Measurements from ENCODE around the gene KLHL1.

Gene KLHL1

GRCh38 chr13:69857183-69857821 lies 250.9 kb downstream of the KLHL1 start:
- peak; percentile 70 for DNase-seq (ENCODE audit: low read depth)
- TF ChIP-seq CTCF (IDR thresholded peaks at IDR 0.05; ENCODE audit: insufficient read depth, low read depth, low read length, missing control alignments): peak; percentile 51
- no peak overlapping the region for H3K4me3 ChIP-seq (ENCODE audit: low read length)

GRCh38 chr13:69856331-69856730 lies 251.9 kb downstream of the KLHL1 start:
- no peak for TF ChIP-seq CTCF (IDR thresholded peaks at IDR 0.05; ENCODE audit: insufficient read depth, low read depth, low read length, missing control alignments)
- H3K4me3 ChIP-seq (ENCODE audit: low read length): no peak overlapping the region
- DNase-seq (ENCODE audit: low read depth): peak; percentile 2

- H3K4me3 ChIP-seq (ENCODE audit: low read length): no peak overlapping the region
- no peak for DNase-seq (ENCODE audit: low read depth)
- TF ChIP-seq CTCF (IDR thresholded peaks at IDR 0.05; ENCODE audit: insufficient read depth, low read depth, low read length, missing control alignments): no peak
Measured at GRCh38 chr13:69828527-69828926, 279.7 kb downstream of the KLHL1 start.

GRCh38 chr13:69820180-69820579 lies 288.1 kb downstream of the KLHL1 start:
- TF ChIP-seq CTCF (IDR thresholded peaks at IDR 0.05; ENCODE audit: insufficient read depth, low read depth, low read length, missing control alignments): no peak
- DNase-seq (ENCODE audit: low read depth): no peak
- no peak overlapping the region for H3K4me3 ChIP-seq (ENCODE audit: low read length)

- TF ChIP-seq CTCF (IDR thresholded peaks at IDR 0.05; ENCODE audit: insufficient read depth, low read depth, low read length, missing control alignments): no peak
- no peak for DNase-seq (ENCODE audit: low read depth)
- H3K4me3 ChIP-seq (ENCODE audit: low read length): no peak overlapping the region
Measured at GRCh38 chr13:69817333-69817869, 290.9 kb downstream of the KLHL1 start.

GRCh38 chr13:69809152-69809551 lies 299.1 kb downstream of the KLHL1 start:
- DNase-seq (ENCODE audit: low read depth): no peak
- no peak for TF ChIP-seq CTCF (IDR thresholded peaks at IDR 0.05; ENCODE audit: insufficient read depth, low read depth, low read length, missing control alignments)
- no peak overlapping the region for H3K4me3 ChIP-seq (ENCODE audit: low read length)

- DNase-seq (ENCODE audit: low read depth): no peak
- TF ChIP-seq CTCF (IDR thresholded peaks at IDR 0.05; ENCODE audit: insufficient read depth, low read depth, low read length, missing control alignments): no peak
- H3K4me3 ChIP-seq (ENCODE audit: low read length): no peak overlapping the region
Measured at GRCh38 chr13:69796256-69796655, 312.0 kb downstream of the KLHL1 start.

Data from epithelial cell of esophagus (primary cell).